HPDE6-E6E7 (cell line): ENCODE data around the gene SBF1.
"Not testable (repeated sequence)": the region's sequence is repeated elsewhere in the genome, so short reads cannot be mapped to it uniquely, and the experiment has no call there.

Source experiments
- DNase-seq: peaks from one replicate; pipeline ENCODE4 v3.0.0; 2011; ENCODE audit warnings: missing footprints; ENCODE audit errors: extremely low spot score

SBF1 gene

DNA sequence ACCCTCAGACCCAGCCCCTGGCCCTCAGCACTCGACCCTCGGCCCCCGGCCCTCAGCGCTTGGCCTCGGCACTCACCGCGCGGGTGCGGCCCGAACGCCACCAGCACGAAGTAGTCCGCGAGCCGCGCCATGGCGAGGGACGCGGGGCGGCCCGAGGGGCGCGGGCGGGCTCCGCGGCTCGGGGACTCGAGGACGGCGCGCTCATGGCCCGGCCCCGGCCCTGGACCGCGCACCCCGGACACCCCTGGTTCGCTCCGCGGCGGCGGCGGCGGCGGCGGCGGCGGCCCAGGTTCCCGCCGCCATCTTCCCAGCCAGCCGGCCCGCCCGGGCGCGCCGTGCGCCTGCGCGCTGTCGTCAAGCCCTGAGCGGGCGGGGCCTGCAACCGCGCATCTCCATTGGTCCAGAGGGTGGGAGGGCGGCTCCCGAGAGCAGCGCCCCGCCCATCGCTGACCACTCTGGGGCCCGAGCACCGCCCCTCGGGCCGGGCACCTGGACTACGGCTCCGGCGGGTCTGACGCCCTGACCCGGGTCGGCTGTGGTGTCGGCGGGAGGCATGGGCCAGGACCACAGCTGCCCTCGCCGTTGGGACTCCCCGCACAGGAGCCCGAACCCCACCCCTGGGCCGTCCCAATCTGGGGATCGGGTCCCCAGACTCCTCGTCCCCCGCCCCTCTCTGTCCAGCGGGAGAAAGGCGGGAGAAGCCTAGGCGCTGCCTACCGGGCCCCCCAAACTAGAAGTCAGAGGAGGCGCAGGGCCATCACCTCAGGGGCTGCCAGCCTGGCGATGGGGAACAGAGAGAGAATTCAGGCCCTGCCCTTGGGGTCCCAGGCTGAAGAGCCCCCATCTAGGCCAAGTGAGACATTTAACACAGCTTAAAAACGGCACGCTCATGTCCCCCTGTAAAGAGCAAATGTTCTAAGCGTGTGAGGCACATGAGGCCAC lies at the start of gene SBF1:
Gene SBF1, minus strand, starts transcription at position 326 of the 942 bp plus-strand sequence. Its CDS starts 195 bp downstream, at position 131.
- DNase-seq: peak; percentile 95

DNA sequence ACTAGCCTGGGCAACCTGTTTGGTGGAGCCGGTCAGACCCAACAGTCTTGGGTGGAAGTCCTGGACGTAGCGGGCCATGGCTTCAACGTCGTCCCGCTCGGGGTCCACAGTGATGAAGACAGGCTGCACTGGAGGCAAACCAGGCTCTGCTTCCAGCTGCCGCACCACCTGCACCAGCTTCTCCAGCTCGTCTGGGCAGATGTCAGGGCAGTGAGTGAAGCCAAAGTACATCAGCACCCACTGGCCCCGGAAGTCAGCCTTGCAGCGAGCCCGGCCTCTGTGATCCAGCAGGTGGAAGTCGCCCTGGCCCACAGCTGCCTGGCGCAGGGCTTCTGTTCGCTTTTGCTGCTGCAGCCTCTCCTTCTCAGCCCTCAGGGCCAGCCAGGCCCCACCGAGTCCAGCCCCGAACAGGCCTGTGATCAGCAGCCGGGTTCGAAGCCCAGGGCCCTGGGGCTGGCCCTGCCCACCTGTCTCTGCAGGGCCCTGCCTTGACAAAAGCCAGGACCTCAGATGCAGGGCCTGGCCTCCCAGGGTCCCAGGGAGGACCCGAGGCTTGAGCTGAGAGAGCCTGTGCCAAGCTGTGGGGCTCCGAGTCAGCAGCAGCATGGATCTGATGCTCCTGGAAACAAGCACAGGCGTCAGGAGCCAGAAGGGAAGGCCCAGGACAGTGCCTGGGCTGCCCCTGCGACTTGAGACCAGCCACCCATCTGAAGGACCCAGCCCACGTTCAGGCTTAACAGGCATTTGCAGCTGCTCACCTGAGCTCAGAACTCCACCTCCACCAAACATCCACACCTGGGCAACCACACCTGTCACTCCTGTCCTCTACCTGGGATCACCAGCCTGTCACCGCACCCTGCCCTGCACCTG lies 49.2 kb upstream of the SBF1 start:
- no peak for DNase-seq

DNA sequence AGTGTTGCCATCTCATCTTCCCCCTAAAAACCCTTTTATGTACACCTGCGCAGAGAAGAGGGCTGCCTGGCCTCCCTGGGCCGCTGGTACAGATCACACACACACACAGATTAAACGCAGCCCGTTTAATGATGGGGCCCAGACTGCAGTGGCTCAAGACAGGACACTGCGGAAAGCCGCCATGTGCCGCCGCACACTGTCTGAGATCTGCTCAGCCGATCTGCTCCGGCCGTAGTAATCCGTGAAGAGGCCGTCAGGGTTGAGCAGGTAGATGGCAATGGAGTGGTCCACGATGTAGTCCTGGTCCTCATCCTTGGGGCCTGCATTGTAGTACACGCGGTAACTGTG lies 48.6 kb upstream of the SBF1 start:
- DNase-seq: no peak

DNA sequence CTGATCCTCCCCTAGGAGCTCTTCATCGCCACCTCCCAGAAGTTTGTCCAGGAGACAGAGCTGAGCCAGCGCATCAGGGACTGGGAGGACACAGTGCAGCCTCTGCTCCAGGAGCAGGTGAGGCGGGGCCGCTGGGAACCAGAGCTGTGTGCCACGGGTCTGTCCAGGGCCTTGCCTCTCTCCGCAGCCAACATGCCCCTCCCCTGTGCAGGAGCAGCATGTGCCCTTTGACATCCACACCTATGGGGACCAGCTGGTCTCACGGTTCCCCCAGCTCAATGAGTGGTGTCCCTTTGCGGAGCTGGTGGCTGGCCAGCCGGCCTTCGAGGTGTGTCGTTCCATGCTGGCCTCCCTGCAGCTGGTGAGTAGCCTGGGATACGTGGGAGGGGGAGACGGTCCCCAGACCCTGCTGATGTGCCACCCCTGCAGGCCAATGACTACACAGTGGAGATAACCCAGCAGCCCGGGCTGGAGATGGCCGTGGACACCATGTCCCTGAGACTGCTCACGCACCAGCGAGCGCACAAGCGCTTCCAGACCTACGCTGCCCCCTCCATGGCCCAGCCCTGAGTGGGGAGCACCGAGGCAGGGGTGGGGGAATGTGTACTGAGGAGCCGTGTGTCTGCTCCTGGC lies 48.1 kb upstream of the SBF1 start:
- no peak for DNase-seq

GRCh38 chr22:50522208-50522805 lies 47.5 kb upstream of the SBF1 start:
- DNase-seq: no peak

DNA sequence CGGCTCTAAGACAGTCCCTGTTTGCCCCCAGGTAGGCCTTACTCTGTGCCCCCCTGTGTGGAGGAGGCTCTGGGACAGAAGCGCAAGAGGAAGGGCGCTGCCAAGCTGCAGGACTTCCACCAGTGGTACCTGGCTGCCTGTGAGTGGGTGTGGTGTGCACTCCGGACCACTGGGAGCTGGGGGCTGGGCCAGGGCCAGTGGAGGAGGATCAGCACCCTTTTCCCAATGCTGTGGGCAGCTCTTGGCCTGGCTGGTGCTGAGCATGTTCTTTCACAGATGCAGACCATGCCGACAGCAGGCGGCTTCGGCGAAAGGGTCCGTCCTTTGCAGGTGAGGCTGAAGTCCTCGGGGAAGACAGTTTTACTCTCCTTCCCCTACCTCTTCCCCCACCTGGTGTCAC lies 46.9 kb upstream of the SBF1 start:
- DNase-seq: no peak

DNA sequence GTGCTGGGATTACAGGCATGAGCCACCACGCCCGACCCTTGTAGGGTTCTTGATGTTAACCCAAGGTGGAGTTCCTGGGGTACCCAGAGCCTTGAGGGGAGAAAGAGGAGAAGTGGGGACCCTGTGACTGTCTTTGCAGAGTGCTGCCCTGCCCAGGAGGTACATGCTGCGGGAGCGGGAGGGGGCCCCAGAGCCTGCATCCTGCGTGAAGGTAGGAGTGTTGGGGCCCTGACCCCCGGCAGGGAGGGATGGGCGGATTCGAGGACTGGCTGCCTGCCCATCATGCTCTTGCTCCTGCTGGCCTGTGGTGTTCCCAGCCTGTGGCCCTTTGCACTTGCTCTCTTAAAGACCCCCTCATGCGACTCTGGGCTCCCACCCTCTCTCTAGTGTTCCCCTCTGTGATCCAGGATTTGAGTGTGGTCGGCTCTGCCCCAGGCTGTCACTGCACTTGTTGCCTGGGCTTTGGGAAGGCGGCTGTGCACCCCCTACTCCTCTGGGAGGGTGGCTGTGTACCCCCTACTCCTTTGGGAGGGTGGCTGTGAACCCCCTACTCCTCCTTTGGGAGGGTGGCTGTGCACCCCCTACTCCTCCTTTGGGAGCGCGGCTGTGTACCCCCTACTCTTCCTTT lies 46.1 kb upstream of the SBF1 start:
- no peak for DNase-seq

DNA sequence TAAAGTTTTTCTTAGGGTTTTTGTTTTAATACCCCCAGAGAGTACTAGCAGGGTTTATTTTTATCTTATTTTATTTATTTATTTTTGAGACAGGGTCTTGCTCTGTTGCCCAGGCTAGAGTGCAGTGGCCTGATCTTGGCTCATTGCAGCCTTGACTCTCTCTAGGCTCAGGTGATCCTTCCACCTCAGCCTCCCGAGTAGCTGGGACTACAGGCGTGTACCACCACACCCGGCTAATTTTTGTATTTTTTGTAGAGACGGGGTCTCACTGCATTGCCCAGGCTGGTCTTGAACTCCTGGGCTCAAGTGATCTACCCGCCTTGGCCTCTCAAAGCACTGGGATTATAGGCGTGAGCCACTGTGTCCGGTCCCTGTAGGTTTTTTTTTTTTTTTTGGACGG lies 45.3 kb upstream of the SBF1 start:
- not testable (repeated sequence) for DNase-seq

GRCh38 chr22:50519151-50519550 lies 44.3 kb upstream of the SBF1 start:
- no peak for DNase-seq

DNA sequence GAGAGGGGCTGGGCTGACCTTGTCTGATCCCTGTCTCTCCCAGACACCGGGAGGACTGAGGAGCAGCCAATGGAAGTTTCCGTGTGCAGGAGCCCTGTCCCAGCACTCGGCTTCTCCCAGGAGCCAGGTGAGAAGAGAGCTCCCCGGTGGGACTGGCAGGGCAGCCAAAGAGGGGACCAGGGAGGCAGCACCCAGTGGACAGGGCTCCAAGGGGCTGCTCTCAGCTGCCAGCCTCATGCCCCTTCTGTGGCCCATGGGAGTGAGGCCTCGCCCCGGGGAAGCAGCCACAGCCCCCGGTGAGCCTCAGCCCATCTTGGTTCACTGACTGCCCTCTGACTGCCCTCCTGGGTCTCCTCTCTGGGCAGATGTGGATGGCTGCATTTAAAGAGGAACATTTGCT lies 43.8 kb upstream of the SBF1 start:
- DNase-seq: no peak

DNA sequence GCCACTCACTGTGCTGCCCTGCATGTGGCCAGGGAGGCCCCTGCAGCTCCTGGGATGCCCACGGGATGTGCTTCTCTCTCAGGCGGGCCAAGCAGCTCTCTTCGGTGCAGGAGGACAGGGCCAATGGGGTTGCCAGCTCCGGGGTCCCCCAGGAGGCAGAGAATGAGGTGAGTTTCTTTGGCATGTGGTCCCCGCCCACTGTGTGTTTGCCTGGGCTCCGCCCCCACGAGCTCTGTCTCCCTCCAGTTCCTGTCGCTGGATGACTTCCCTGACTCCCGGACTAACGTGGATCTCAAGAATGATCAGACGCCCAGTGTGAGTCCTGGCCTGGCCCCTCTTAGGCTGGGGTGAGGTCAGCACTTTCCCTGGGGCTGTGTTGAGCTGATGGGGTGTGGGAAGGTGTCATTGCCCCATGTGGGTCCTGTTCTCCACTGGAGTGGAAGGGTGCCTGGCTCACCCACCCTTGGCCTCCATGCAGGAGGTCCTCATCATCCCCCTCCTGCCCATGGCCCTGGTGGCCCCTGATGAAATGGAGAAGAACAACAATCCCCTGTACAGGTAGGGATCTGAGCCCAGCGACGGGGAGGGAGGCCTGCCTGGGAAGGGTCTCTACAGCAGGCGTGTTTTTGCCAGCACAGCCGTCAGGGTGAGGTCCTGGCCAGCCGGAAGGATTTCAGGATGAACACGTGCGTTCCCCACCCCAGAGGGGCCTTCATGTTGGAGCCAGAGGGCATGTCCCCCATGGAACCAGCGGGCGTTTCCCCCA lies 42.8 kb upstream of the SBF1 start:
- no peak for DNase-seq

GRCh38 chr22:50516891-50517290 lies 42.1 kb upstream of the SBF1 start:
- DNase-seq: no peak

DNA sequence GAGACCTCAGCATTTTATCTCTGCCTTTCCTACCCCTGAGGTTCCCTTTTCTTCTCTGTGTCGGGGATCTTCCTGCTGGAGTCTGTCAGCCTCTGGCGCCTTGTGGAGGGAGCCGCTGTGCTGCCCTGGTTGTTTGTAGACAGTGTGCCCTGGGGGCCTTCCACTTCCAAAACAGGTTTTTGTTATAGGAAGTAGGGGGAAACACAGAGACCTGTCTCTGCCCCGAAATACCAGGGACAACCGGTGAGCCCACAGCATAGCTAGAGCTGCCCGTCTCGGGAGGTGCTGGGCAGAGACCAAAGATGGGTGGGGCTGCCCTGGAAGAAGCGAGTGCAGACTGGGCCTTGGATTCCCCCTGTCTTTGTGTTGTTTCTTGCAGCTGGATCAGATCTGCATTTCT lies 41.2 kb upstream of the SBF1 start:
- no peak for DNase-seq

DNA sequence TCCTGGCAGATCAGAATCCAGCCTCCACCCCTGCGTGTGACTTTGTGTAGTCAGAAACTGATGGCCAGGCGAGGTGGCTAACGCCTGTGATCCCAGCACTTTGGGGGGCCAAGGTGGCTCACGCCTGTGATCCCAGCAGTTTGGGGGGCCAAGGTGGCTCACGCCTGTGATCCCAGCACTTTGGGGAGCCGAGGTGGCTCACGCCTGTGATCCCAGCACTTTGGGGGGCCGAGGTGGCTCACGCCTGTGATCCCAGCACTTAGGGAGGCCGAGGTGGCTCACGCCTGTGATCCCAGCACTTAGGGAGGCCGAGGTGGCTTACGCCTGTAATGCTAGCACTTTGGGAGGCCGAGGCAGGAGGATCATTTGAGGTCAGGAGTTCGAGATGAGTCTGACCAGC lies 38.3 kb upstream of the SBF1 start:
- no peak for DNase-seq

DNA sequence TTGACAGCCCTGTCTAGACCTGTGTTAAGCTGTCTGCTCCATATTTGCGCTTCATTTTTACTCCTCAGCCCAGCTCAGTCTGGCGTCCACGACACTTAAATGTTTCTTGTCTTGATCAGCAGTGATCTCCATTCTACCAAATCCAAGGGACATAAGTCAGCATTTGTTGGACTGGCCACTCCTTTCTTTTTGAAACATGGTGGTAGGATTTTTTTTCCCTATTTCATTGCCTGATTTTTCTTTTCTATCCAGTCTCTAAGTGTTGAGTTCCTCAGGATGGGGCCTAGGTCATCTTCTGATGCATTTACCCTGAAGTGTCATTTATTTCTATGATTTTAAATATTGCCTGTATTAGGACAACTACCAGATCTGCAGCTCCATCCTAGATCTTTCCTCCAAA lies 34.1 kb upstream of the SBF1 start:
- DNase-seq: no peak

DNA sequence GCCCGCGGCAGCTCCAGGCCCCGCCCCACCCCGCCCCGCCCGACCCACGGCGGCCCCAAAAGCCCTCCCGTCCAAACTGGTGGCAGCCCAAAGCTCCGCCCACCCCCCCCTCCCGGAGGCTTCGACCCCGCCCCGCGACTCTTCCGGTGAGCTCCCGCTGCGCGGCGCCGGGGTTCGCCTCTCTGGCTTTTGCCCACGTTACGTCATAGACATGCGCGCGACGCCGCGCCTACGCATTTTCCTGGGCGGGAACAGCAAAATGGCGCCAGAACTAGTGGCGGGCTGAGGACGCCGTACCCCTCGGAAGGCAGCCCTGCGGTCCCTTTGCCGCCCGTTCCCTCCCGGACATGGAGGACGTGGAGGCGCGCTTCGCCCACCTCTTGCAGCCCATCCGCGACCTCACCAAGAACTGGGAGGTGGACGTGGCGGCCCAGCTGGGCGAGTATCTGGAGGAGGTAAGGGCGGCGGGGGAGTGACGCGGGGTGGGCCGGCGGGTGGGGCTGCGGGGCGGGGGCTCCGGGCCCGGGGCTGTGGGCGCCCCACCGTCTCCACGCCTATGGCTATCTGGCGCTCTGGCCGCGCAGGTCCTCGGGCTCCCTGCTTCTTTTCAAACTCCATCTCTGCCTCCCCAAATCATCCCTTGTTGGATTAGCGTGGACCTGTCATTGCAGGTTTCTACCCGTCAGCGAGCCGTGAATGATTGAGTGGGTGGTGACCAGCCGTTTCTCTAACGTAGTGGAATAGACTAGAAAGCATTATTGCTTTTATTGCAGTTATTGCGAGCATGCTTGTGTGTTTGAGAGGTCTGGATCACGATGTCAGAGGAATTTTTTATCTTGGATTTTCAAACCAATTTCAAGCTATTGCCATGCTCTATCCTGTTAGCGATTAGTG lies 33.4 kb upstream of the SBF1 start, which contains the start of gene NCAPH2:
Gene NCAPH2, plus strand, starts transcription at position 234 of the 894 bp plus-strand sequence. Its CDS starts 114 bp downstream, at position 348.
- peak; percentile 93 for DNase-seq

DNA sequence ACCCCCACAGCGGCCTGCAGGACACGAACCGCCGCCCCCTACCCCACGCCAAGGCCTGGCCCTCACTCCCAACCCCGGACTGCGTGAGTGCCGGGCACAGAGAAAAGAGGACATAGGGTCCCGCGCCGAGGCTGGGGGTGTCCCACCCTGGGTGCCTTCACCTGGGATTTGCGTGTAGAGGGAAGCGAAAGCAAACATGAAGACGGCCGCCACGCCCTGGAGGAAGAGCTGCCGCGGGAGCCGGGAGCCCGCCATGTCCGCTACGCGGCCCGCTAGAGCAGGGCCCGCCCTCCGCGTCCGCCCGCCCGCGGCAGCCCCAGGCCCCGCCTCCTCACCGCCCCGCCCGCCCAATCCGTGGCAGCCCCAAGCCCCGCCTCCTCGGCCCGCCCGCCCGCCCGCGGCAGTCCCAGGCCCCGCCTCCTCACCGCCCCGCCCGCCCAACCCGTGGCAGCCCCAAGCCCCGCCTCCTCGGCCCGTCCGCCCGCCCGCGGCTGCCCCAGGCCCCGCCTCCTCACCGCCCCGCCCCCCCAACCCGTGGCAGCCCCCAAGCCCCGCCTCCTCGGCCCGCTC lies 32.7 kb upstream of the SBF1 start, which contains the start of gene LMF2:
Gene LMF2, minus strand, starts transcription at position 282 of the 570 bp plus-strand sequence. Its CDS starts 27 bp downstream, at position 255.
- DNase-seq: no peak

DNA sequence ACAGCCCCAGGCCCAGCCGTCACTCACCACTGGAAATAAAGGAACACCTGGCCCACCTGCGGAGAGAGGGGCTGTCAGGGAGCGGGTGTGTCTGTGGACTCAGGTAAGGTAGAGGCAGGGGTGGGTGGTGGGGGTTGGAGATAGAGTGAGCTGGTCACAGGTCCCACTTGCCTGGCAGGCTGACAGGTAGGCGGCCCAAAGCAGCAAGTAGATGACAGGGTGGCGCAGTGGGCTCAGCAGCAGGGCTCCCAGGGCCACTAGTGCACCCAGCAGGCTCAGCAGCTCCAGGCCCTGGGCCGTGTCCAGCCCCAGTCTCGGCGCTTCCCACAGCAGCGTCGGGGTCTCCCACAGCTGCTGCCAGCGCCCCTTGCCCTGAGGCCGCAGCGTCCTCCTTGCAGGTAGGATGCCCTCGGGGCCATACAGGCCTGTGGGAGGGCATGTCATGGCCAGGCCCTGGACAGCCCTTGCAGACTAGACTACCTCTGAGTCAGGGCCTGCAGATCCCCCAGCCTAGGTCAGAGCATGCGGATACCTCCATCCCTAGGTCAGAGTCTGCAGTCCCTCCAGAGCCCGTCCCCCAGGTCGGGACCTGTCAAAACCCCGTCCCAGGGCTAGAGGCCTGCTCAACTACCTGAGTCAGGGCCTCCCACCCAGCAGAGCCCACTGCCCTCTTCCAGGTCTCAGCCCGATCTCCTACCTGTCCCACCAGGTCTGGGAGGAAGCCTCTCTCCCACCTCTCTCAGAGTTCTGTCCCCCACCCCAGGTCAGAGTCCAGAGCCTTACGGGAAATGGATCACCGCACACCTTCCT lies 32.0 kb upstream of the SBF1 start:
- DNase-seq: no peak
